Measurements from ENCODE around the gene FGD6.

Gene FGD6

DNA sequence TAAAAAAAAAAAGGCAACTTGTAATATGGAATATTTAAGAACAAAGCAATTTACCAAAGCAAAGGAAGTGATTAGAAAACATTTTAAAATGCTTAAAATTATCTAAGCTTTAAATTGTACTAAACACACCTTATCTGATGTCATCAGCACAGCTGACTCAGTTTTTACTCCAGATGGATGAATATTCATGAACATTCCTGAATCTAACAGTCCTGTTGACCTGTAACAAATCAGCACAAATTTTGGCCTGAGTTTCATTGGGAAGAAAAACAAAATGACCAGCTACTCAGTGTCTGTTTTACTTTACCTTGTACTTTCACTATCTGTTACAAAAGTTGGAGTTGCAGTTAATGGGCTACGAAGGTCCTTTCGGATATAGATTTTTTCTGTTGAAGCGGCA is 159.8 kb downstream of the FGD6 start:
- Histone ChIP-seq H3K9ac (ENCODE audit: low read depth, low read length) (no peak overlapping the region), H3K4me3 (ENCODE audit: low read depth, low read length) (no peak overlapping the region), H3K9me3 (ENCODE audit: control insufficient read depth, insufficient read depth, low read length) (no peaks in the 10 kb centered on the region), H3K36me3 (ENCODE audit: control insufficient read depth, insufficient read depth, low read length) (peaks cover 89% of the 10 kb centered on the region), H3K4me1 (ENCODE audit: control insufficient read depth, insufficient read depth, low read length) (no peaks in the 10 kb centered on the region), H3K27ac (ENCODE audit: low read depth, low read length) (no peak overlapping the region), H3K27me3 (ENCODE audit: control insufficient read depth, insufficient read depth, low read length) (no peaks in the 10 kb centered on the region)

- Histone ChIP-seq H3K27me3 (ENCODE audit: control insufficient read depth, insufficient read depth, low read length) (no peaks in the 10 kb centered on the region), H3K27ac (ENCODE audit: low read depth, low read length) (no peak overlapping the region), H3K9ac (ENCODE audit: low read depth, low read length) (no peak overlapping the region), H3K4me3 (ENCODE audit: low read depth, low read length) (no peak overlapping the region), H3K9me3 (ENCODE audit: control insufficient read depth, insufficient read depth, low read length) (no peaks in the 10 kb centered on the region), H3K4me1 (ENCODE audit: control insufficient read depth, insufficient read depth, low read length) (no peaks in the 10 kb centered on the region), H3K36me3 (ENCODE audit: control insufficient read depth, insufficient read depth, low read length) (peaks cover 89% of the 10 kb centered on the region)
Measured at GRCh38 chr12:95055057-95055456, 162.2 kb downstream of the FGD6 start.

DNA sequence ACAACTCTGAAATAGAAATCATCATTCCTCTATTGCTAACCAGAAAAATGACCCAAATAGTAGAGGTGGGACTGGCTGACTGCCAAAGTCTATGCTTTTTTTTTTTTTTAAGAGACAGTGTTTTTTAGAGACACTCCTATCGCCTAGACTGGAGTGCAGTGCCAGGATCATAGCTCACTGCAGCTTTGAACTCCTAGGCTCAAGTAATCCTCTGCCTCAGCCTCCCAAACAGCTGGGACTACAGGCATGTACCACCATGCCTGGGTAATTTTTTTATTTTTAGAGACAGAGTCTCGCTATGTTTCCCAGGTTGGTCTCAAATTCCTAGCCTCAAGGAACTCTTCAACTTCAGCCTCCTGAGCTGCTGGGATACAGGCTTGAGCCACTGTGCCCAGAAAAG is 163.1 kb downstream of the FGD6 start:
- Histone ChIP-seq H3K36me3 (ENCODE audit: control insufficient read depth, insufficient read depth, low read length) (peaks cover 88% of the 10 kb centered on the region), H3K27ac (ENCODE audit: low read depth, low read length) (no peak overlapping the region), H3K27me3 (ENCODE audit: control insufficient read depth, insufficient read depth, low read length) (no peaks in the 10 kb centered on the region), H3K4me1 (ENCODE audit: control insufficient read depth, insufficient read depth, low read length) (no peaks in the 10 kb centered on the region), H3K4me3 (ENCODE audit: low read depth, low read length) (no peak overlapping the region), H3K9ac (ENCODE audit: low read depth, low read length) (no peak overlapping the region), H3K9me3 (ENCODE audit: control insufficient read depth, insufficient read depth, low read length) (no peaks in the 10 kb centered on the region)

- peaks cover 89% of the 10 kb centered on the region for H3K36me3 ChIP-seq (ENCODE audit: control insufficient read depth, insufficient read depth, low read length)
Measured at GRCh38 chr12:95051241-95051640, 166.0 kb downstream of the FGD6 start.

DNA sequence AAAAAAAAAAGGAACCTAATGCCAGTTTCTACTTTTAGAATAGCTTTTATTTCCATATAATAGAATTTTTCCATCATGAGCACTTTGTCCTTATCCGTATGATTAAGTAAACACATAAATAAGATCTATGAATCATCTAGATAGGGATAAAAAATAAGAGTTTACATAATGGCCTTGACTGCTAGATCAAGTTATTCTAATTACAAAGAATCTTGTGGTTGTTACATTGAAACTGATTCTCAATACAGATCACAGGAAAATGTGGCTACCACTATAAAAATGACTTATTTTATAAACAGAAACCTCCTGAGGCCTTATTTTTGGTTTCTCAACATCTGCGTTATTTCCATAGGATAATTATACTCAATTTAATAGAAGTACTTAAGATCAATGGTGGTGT is 179.4 kb downstream of the FGD6 start:
- Histone ChIP-seq H3K36me3 (ENCODE audit: control insufficient read depth, insufficient read depth, low read length) (peaks cover 90% of the 10 kb centered on the region), H3K9me3 (ENCODE audit: control insufficient read depth, insufficient read depth, low read length) (no peaks in the 10 kb centered on the region), H3K4me1 (ENCODE audit: control insufficient read depth, insufficient read depth, low read length) (no peaks in the 10 kb centered on the region), H3K4me3 (ENCODE audit: low read depth, low read length) (no peak overlapping the region), H3K27me3 (ENCODE audit: control insufficient read depth, insufficient read depth, low read length) (no peaks in the 10 kb centered on the region), H3K27ac (ENCODE audit: low read depth, low read length) (no peak overlapping the region), H3K9ac (ENCODE audit: low read depth, low read length) (no peak overlapping the region)

More at GRCh38 chr12:95051241-95051640, 166.0 kb downstream of the FGD6 start:
- H3K27ac ChIP-seq (ENCODE audit: low read depth, low read length) = no peak overlapping the region
- H3K27me3 ChIP-seq (ENCODE audit: control insufficient read depth, insufficient read depth, low read length) = no peaks in the 10 kb centered on the region
- no peak overlapping the region for H3K4me3 ChIP-seq (ENCODE audit: low read depth, low read length)
- H3K4me1 ChIP-seq (ENCODE audit: control insufficient read depth, insufficient read depth, low read length) = no peaks in the 10 kb centered on the region
- no peaks in the 10 kb centered on the region for H3K9me3 ChIP-seq (ENCODE audit: control insufficient read depth, insufficient read depth, low read length)
- no peak overlapping the region for H3K9ac ChIP-seq (ENCODE audit: low read depth, low read length)

GRCh38 chr12:95034750-95035149 is 182.5 kb downstream of the FGD6 start:
- Histone ChIP-seq H3K27me3 (ENCODE audit: control insufficient read depth, insufficient read depth, low read length) (no peaks in the 10 kb centered on the region), H3K4me1 (ENCODE audit: control insufficient read depth, insufficient read depth, low read length) (no peaks in the 10 kb centered on the region), H3K36me3 (ENCODE audit: control insufficient read depth, insufficient read depth, low read length) (peaks cover 89% of the 10 kb centered on the region), H3K4me3 (ENCODE audit: low read depth, low read length) (no peak overlapping the region), H3K27ac (ENCODE audit: low read depth, low read length) (no peak overlapping the region), H3K9ac (ENCODE audit: low read depth, low read length) (no peak overlapping the region), H3K9me3 (ENCODE audit: control insufficient read depth, insufficient read depth, low read length) (no peaks in the 10 kb centered on the region)
